Measurements from ENCODE around the gene NBPF14.
"Not testable (repeated sequence)": the region's sequence is repeated elsewhere in the genome, so short reads cannot be mapped to it uniquely, and the experiment has no call there.

- TF ChIP-seq CTCF (IDR thresholded peaks at IDR 0.05 in 8 of 11, conservative IDR thresholded peaks at IDR 0.05 in 3 of 11); POLR2A (IDR thresholded peaks at IDR 0.05): not testable (repeated sequence)
These were observed 72.3 kb downstream of the NBPF14 start for GRCh38 chr1:148523205-148524144.

Data from spleen (tissue), 7 donors.